Endothelial cell of umbilical vein (primary cell): ENCODE data around the gene PTPRT. TPM values are rescaled to one million over a fixed set of nuclear protein-coding genes. Genes with fewer than 3 reads are reported as not detected.

ENCODE experiments used
- BruUV-seq: library from RNA; stranded (reverse); fragments of 400-500 nt; replicated peaks from 2 replicates; lab custom pipeline; 2021; lab: Mats Ljungman, UMichigan
- CTCF ChIA-PET: fragments of 300-600, 350-600 bp; sonication (Branson Sonifier 250); formaldehyde crosslinking; loops from one replicate; lab custom pipeline; 2021; ENCODE audit warnings: antibody characterized with exemption, inconsistent platforms; lab: Charles Lee
- POLR2A ChIA-PET: fragments of 300-600, 350-600 bp; sonication (Branson Sonifier 250); formaldehyde crosslinking; loops from one replicate; lab custom pipeline; 2021; ENCODE audit warnings: antibody characterized with exemption, inconsistent platforms; lab: Charles Lee
- DNase-seq: peaks from one replicate; pipeline ENCODE4 v3.0.0-alpha.2; 2011; ENCODE audit warnings: low read depth, low spot score
- FAIRE-seq: peaks from 2 replicates; lab custom pipeline; 2011; peaks lifted over from hg19 to GRCh38; lab: Jason Lieb, UNC
- H2AFZ ChIP-seq: 2 replicates; pipeline ENCODE4 v1.6.0; 2012; ENCODE audit warnings: low read depth, low read length, control low read depth, inconsistent platforms
- H3K27ac ChIP-seq: 2 replicates; pipeline ENCODE4 v1.5.1; 2011; ENCODE audit warnings: low read depth, mild to moderate bottlenecking, control low read depth, low read length, moderate library complexity; ENCODE audit not compliant: insufficient read depth
- H3K27me3 ChIP-seq, 2 experiments: 2 replicates each; pipeline versions ENCODE4 v1.6.0 to v1.6.1; 2011; ENCODE audit warnings: low read length in 2 of 2, mixed read lengths in 1 of 2; ENCODE audit not compliant: control insufficient read depth in 2 of 2, insufficient read depth in 2 of 2
- H3K36me3 ChIP-seq, 2 experiments: 2 replicates in 1 of 2; 3 replicates in 1 of 2; pipeline ENCODE4 v1.5.1; 2011; ENCODE audit warnings: low read length in 2 of 2, mild to moderate bottlenecking in 1 of 2, moderate library complexity in 1 of 2; ENCODE audit not compliant: control insufficient read depth in 2 of 2, insufficient read depth in 2 of 2; ENCODE audit errors: extremely low read depth in 1 of 2
- H3K4me1 ChIP-seq: 3 replicates; pipeline ENCODE4 v1.5.1; 2011; ENCODE audit warnings: mild to moderate bottlenecking, low read length; ENCODE audit not compliant: control insufficient read depth, insufficient read depth; ENCODE audit errors: extremely low read depth
- H3K4me2 ChIP-seq: 2 replicates; pipeline ENCODE4 v1.6.1; 2011; ENCODE audit warnings: low read length, control low read depth, mixed read lengths; ENCODE audit not compliant: insufficient read depth
- H3K4me3 ChIP-seq, 3 experiments: fragments of 200-600 bp in 1 of 3; sonication (generic), shearing (Covaris generic) in 1 of 3; replicated peaks in 1 of 3; 2 replicates each; pipeline ENCODE4 v1.5.1; 2011 to 2016; ENCODE audit warnings: control low read depth in 3 of 3, low read length in 3 of 3, mild to moderate bottlenecking in 2 of 3, inconsistent platforms in 1 of 3, low read depth in 1 of 3, moderate library complexity in 1 of 3; ENCODE audit not compliant: insufficient read depth in 1 of 3
- H3K79me2 ChIP-seq: 2 replicates; pipeline ENCODE4 v1.6.0; 2012; ENCODE audit warnings: low read length, inconsistent platforms; ENCODE audit not compliant: control insufficient read depth, insufficient read depth
- H3K9ac ChIP-seq: replicated peaks from 2 replicates; pipeline ENCODE3; 2011; ENCODE audit warnings: low read length, control low read depth; ENCODE audit not compliant: insufficient read depth; ENCODE audit errors: extremely low read depth
- H3K9me1 ChIP-seq: replicated peaks from 3 replicates; pipeline ENCODE4 v1.6.0; 2011; ENCODE audit warnings: mild to moderate bottlenecking, low read length; ENCODE audit not compliant: control insufficient read depth, insufficient read depth; ENCODE audit errors: extremely low read depth
- H3K9me3 ChIP-seq: replicated peaks from 2 replicates; pipeline ENCODE4 v1.5.1; 2012; ENCODE audit warnings: low read length, inconsistent platforms; ENCODE audit not compliant: control insufficient read depth, insufficient read depth
- H4K20me1 ChIP-seq: replicated peaks from 2 replicates; pipeline ENCODE3; 2011; ENCODE audit warnings: mild to moderate bottlenecking, low read length; ENCODE audit not compliant: control insufficient read depth, insufficient read depth; ENCODE audit errors: extremely low read depth
- CTCF ChIP-seq, 2 donors: IDR thresholded peaks; 1 replicate in 1 of 2; 2 replicates in 1 of 2; pipeline ENCODE4 v1.5.1; 2011; ENCODE audit warnings: low read length in 2 of 2, mild to moderate bottlenecking in 2 of 2, moderate library complexity in 2 of 2, control low read depth in 1 of 2, inconsistent platforms in 1 of 2, low read depth in 1 of 2; ENCODE audit not compliant: insufficient read depth in 1 of 2; ENCODE audit errors: extremely low read depth in 1 of 2
- EZH2 ChIP-seq: IDR thresholded peaks from 2 replicates; pipeline ENCODE4 v1.6.1; 2012; ENCODE audit warnings: borderline replicate concordance, low read depth, mild to moderate bottlenecking, moderate library complexity, low read length, inconsistent platforms; ENCODE audit not compliant: severe bottlenecking
- FOS ChIP-seq: IDR thresholded peaks from 2 replicates; pipeline ENCODE4 v1.6.1; 2011; ENCODE audit warnings: mild to moderate bottlenecking, low read length, moderate library complexity, borderline replicate concordance; ENCODE audit not compliant: insufficient read depth
- GATA2 ChIP-seq: IDR thresholded peaks from 2 replicates; pipeline ENCODE4 v1.7.0; 2011; ENCODE audit warnings: low read depth, mild to moderate bottlenecking, moderate library complexity, mixed read lengths, low read length; ENCODE audit not compliant: insufficient read length, insufficient read depth
- JUN ChIP-seq: IDR thresholded peaks from 2 replicates; pipeline ENCODE4 v1.6.1; 2011; ENCODE audit warnings: borderline replicate concordance, low read depth; ENCODE audit not compliant: insufficient read length, insufficient read depth
- MAX ChIP-seq: IDR thresholded peaks from 2 replicates; pipeline ENCODE4 v1.6.1; 2011; ENCODE audit not compliant: insufficient read depth, insufficient read length
- MYC ChIP-seq: IDR thresholded peaks from one replicate; pipeline ENCODE4 v1.6.1; 2011; ENCODE audit warnings: mild to moderate bottlenecking, low read depth, low read length
- POLR2A ChIP-seq: IDR thresholded peaks from 2 replicates; pipeline ENCODE4 v1.6.1; 2012; ENCODE audit warnings: low read depth, mild to moderate bottlenecking, control low read depth, low read length
- POLR2AphosphoS5 ChIP-seq: IDR thresholded peaks from 2 replicates; pipeline ENCODE4 v1.6.1; 2012; ENCODE audit warnings: low read depth, mild to moderate bottlenecking, control low read depth, low read length, moderate library complexity; ENCODE audit not compliant: insufficient read depth
- dilution Hi-C: fragments of 300-500 bp; cut with MboI; formaldehyde crosslinking; loops from one replicate; pipeline ENCODE4 v1.15.0; 2019; ENCODE audit warnings: low sequenced_read_pairs; ENCODE audit not compliant: extremely low pct_ligation_motif_present
- intact Hi-C: fragments of 100-400 bp; cut with micrococcal nuclease; formaldehyde crosslinking; loops from one replicate; pipeline ENCODE4 v1.10.0; 2022
- polyA plus RNA-seq, 4 experiments: library from polyadenylated mRNA; depleted of rRNA in 3 of 4; stranded (reverse) in 3 of 4; unstranded in 1 of 4; fragments of >200 nt; gene quantifications; 2 replicates each; pipeline versions ENCODE4 v1.2.1 to v1.2.3, GENCODE V29; 2011 to 2012; ENCODE audit warnings: missing spikeins in 1 of 4
- total RNA-seq: library from RNA; stranded (reverse); gene quantifications from 2 replicates; pipeline ENCODE4 v1.2.3, GENCODE V29; 2021

The PTPRT gene
- total and polyA plus RNA-seq, 2 donors (not counting 3 experiments of a cell fraction or from before 2014, with no cell fraction given) = not detected

GRCh38 chr20:43160941-43161340, 28.8 kb downstream of the PTPRT start:
- CTCF ChIA-PET = no interaction called here
- no TSS peak for BruUV-seq
- TF ChIP-seq MAX (no peak), MYC (no peak), GATA2 (no peak), CTCF (IDR thresholded peaks at IDR 0.05; ENCODE audit: extremely low read depth in 1 of 2, insufficient read depth in 1 of 2, low read depth in 1 of 2, low read length in 2 of 2) (no peak), FOS (no peak), EZH2 (no peak), POLR2A (no peak), POLR2AphosphoS5 (no peak), JUN (no peak)
- Histone ChIP-seq H3K36me3 (no peaks in the 10 kb centered on the region), H3K4me1 (no peaks in the 10 kb centered on the region), H3K4me2 (no peak overlapping the region), H4K20me1 (no peaks in the 10 kb centered on the region), H3K9ac (no peak overlapping the region), H2AFZ (no peak overlapping the region), H3K27ac (no peak overlapping the region), H3K4me3 (no peak overlapping the region), H3K9me3 (peaks cover 2% of the 10 kb centered on the region), H3K9me1 (no peaks in the 10 kb centered on the region), H3K27me3 (no peaks in the 10 kb centered on the region), H3K79me2 (no peaks in the 10 kb centered on the region)
- no peak for FAIRE-seq
- POLR2A ChIA-PET = no interaction called here
- DNase-seq = no peak
- intact Hi-C loops = no loop called here
- dilution Hi-C loops = no loop called here
